ENCODE results near the gene SCGB1C1.

SCGB1C1 gene

DNA sequence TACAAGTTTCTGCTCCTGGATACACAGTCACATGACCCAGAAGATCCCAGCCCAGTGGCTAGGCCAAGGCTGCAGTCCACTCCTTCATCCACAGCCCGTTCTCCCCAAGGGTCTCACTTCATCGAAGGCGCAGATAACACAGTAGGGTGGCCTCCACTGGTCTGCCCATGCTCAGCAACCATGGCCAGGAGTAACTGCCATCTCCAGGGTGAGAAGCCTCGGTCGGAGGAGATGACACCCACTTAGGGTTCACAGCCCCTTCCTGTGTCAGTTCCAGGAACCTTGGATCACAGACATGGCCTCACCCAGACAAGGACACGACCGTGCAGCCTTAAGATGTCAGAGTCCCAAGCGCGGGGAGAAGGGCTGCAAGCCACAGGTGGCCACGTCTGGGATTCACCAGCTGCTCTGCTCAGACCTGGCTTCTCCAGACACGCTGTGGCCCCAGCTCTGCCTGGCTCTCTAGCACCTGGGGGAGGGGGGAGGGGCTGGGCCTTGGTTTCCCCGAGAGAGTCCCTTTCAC lies 11.8 kb downstream of the SCGB1C1 start:
- in situ Hi-C loops (cut with HindIII; ENCODE audit: low sequenced_read_pairs): no loop called here

DNA sequence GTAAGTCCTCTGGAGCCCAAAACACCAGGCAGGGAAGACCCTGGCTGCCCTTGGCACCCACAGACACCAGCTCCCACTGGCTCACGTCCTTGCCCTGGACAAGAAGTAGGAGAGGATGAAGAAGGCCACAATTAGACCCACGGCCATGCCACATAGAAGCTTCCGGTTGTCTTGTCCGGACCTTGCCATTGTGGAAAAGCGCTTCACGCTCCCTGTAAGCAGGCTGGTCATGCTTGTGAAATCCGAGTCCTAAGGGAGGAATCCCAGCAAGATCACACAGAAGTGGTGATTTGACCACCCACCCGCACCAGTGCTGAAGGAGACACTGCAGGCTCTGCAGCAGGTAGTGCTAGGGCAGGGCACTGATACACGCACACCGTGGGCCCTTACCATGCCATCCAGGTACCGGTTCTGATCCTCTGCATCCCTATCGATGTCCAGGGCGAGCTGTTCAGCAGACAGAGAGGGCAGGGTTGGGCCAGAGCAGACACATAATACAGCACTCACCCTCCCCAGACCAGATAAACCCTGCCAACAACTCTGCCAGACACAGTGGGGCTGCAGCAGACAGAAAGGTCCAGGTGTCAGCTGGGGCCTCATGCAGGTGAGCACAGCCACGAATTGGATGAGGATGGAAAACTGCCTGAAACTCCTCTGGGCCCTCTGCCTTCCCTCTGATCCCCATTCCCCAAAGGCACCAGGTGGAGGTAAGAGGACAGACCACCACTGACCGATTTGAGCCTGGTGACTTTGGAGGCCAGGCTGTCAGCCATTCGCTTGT lies 12.5 kb downstream of the SCGB1C1 start:
- in situ Hi-C loops (cut with HindIII; ENCODE audit: low sequenced_read_pairs): no loop called here

DNA sequence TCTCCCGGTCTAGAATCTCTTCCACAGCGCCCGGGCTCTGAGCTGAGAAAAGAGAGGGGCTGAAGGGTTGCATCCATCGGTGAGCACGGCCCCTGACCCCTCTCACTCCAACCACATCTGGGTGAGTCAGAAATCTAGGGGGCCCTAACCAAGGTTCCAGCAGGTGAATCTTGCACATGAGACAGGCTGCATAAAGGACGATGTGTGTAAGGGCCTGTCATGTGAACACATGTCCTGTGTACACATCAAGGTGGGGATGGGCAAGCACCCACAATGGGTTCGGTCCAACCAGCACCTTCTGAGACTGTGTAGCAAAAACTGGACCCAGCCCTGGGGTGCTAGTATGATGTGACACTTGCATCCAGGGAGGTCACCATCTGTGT lies 13.1 kb downstream of the SCGB1C1 start:
- in situ Hi-C loops (cut with HindIII; ENCODE audit: low sequenced_read_pairs): no loop called here

DNA sequence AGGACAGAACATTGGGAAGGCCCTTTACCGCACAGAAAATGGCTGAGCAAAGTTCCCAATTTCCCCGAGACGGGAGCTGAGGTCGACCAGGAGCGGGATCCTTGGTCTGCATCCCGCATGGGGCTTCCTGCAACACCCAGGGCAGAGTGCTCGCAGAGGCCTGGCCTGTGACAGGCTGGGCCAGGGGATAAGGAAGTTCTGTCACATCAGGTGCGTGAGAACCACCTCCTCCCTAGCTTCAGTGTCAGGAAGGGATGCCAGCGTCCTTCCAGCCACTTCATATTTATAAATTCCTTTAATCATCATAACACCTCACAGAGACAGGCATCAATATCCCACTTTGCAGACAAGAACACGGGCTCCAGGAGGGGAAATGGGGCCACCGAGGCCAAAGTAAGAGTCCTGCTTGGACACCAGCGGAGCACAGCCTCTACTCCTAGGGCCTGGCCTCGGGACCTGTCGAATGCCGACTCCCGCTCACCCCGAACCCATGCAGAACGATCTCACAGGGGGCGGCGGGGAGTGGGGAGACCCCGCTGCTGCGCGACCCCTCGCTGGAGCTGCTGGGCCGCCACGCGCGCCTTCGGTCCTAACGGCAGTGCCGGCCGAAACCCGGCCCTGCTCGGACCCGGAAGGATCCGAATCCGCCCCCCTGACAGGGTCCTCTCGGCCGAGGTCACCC lies 13.8 kb downstream of the SCGB1C1 start:
- in situ Hi-C loops (cut with HindIII; ENCODE audit: low sequenced_read_pairs): no loop called here

DNA sequence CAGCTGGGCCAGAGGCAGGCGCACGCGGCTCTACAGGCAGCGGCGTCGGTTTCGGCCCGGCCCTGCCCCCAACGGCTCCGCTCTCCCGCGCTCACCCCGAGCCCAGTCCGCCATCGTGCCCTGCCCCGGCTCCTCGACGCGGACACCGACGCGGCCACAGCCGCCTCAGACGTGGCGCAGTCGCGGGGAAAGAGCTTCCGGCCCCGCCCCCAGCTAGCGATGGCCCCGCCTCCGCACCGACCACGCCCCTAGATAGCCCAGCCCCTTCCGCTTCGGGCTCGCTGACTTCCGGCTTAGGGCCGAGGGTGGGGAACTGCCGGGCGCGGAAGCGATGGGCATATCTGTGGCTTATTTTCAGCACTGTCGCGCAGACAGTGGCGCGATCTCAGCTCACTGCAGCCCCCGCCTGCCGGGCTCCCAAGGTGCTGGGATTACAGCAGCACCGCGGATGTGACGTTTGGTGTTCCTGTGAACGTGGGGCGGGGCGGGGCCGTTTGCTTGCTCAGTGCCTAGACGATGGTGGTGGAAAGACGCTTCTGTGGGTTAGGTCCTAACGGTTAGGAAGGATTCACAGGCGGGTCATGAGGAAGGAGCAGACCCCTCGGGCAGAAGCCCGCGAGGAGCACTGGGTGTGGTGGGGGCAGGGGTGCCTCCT lies 14.5 kb downstream of the SCGB1C1 start, which contains the start of the genes BET1L and RIC8A:
Gene BET1L, minus strand, starts transcription at position 192 of the 655 bp plus-strand sequence. Its CDS starts 78 bp downstream, at position 114.
Gene RIC8A, plus strand, starts transcription at position 501 of the 655 bp plus-strand sequence. CDS start 1,147 bp downstream, outside the sequence.
- in situ Hi-C loops (cut with HindIII; ENCODE audit: low sequenced_read_pairs): no loop called here

DNA sequence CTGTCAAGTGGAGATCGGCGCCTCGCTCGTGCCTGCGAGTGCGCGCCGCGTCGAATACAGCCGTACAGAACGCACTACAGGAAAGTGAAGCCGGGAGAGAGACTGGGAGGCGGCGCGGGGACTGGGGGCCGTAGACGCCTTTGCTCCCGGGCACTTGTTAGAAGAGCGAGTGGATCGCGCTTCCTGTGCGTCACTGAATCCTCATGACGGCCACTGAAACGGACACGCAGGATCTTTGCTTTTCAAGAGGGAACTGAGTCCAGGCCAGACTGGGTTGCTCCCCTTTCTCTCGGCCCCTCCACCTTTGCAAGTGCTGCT lies 14.9 kb downstream of the SCGB1C1 start:
- in situ Hi-C loops (cut with HindIII; ENCODE audit: low sequenced_read_pairs): no loop called here

DNA sequence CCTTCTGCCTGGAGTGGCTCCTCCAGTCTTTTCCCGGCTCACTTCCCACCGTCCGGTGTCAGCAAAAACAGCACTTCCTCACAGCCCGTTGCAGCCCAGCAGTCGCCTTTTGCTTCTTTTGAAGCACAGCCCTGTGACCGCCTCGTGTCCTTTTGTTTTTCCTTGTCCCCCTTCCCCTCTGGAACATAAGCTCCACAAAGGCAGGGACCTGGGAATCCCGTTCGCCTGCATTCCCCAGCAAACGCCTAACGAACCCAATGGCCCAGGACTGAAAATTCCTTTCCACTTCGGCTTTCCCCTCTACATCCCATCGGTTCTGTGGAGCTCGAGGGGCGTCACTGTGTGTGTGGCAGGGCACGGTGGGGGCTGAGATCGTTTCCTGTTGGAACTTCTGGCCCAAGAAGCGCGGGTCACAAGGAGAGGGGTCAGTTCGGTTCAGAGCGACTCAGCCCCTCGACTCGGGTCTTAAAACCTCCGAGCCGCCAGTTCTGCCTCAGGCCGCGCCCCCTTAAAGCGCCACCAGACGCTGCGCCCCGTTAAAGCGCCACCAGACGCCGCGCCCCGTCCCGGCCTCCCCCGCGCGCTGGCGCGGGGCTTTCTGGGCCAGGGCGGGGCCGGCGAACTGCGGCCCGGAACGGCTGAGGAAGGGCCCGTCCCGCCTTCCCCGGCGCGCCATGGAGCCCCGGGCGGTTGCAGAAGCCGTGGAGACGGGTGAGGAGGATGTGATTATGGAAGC lies 15.5 kb downstream of the SCGB1C1 start:
- in situ Hi-C loops (cut with HindIII; ENCODE audit: low sequenced_read_pairs): no loop called here

DNA sequence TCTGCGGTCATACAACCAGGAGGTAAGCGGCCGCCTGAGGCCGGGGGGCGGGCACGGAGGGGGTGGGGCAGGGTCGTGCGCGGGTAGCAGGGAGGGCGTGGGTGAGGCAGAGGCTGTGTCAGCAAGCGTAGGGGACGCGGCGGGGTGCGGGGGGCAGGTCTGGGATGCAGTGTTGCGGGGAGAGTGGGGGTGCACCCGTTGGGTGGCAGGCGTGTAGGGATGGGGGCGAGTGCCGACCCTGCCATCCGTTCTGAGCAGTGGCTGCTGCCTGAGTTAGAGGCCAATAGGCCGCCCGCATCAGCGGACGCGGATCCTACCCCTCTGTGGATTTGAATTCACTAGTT lies 16.0 kb downstream of the SCGB1C1 start:
- in situ Hi-C loops (cut with HindIII; ENCODE audit: low sequenced_read_pairs): no loop called here

DNA sequence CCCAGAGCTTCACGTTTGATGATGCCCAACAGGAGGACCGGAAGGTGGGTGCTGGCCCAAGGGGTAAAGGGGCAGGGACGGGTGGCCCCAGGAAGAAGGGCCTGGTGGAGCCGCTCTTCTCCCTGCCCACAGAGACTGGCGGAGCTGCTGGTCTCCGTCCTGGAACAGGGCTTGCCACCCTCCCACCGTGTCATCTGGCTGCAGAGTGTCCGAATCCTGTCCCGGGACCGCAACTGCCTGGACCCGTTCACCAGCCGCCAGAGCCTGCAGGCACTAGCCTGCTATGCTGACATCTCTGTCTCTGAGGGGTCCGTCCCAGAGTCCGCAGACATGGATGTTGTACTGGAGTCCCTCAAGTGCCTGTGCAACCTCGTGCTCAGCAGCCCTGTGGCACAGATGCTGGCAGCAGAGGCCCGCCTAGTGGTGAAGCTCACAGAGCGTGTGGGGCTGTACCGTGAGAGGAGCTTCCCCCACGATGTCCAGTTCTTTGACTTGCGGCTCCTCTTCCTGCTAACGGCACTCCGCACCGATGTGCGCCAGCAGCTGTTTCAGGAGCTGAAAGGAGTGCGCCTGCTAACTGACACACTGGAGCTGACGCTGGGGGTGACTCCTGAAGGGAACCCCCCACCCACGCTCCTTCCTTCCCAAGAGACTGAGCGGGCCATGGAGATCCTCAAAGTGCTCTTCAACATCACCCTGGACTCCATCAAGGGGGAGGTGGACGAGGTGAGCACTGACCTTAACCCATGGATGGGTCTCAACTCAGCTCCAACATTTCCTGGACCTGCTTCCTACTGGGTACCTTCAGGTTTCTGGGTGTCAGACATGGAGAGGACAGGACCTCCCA lies 16.6 kb downstream of the SCGB1C1 start:
- in situ Hi-C loops (cut with HindIII; ENCODE audit: low sequenced_read_pairs): no loop called here

DNA sequence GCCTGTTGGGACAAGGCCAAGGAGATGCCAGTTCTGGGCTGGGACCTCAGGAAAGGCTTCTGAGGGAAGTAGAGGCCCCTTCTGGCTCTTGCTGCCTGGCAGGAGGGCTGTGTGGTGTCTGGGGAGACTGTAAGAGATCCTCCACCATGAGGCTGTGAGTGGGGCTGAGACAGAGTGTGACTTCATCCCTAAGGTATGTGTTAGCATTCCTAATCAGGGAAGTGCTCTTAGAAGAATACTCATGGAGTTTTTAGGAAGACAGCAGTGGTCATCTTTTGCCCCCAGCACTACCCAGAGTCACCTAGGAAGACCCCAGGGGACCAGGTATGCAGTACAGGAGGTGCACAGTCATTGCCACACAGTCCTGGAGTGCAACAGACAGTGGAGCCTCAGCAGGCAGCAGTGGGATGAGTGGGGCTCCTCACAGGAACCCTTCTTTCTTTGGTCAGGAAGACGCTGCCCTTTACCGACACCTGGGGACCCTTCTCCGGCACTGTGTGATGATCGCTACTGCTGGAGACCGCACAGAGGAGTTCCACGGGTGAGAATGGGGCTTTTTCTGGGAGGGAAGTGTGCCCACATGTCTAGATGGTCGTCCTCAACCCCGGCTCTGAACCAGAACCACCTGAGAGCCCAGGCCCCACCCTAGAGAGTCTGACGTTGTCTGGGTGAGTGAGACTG lies 17.4 kb downstream of the SCGB1C1 start:
- in situ Hi-C loops (cut with HindIII; ENCODE audit: low sequenced_read_pairs): no loop called here

DNA sequence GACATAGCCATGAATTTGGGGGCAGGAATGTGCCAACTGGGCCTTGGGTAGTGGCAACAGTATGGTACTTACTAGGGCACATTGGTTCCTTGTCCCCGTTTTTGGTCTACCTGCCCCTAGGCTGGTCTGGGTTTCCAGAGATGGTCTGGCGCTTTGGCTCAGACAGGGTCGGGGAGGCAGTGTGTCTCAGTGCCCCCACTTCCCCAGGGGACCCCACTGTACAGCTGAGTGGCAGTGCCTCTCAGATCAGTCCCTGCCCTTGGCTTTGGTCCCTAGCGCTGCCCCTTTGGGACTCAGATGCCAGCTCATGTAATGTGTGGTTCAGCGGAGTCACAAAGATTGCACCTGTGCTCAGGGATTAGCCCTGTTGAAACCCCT lies 17.9 kb downstream of the SCGB1C1 start:
- in situ Hi-C loops (cut with HindIII; ENCODE audit: low sequenced_read_pairs): no loop called here

DNA sequence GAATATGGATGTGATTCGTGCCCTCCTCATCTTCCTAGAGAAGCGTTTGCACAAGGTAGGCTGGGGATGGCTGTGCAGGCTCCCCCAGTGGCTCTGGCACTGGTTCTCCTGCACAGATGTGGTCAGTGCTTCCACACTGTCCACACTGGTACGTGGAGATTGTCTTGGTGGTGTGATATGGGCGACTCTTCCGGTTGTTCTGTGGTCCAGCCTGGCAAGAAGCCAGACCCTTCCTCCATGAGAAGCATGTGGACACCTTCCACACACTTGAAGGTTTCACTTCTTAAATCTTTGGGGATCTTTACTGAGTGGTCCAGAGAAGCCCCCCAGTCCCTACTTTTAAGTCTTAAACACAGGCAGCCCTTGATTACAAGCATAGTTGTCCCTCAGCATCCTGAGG lies 18.4 kb downstream of the SCGB1C1 start:
- in situ Hi-C loops (cut with HindIII; ENCODE audit: low sequenced_read_pairs): no loop called here

DNA sequence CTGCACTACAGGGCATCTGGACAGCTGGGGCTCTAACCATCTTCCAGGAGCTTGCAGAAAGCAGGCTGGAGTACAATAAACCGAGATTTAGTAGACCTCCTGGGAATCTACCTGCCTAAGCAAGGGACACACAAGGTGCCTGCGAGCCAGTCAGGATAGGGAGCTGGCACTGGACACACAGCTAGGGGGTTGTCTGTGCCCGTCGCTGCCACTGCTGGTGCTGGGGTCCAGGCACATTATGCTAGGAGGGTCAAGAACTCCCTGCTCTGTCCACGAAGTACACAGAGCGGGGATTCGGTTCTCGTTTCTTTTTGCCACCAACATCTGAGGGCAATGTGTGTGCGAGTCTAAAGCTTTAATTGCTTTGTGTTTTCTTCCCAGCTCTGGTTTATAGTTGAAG lies 18.9 kb downstream of the SCGB1C1 start:
- in situ Hi-C loops (cut with HindIII; ENCODE audit: low sequenced_read_pairs): no loop called here

DNA sequence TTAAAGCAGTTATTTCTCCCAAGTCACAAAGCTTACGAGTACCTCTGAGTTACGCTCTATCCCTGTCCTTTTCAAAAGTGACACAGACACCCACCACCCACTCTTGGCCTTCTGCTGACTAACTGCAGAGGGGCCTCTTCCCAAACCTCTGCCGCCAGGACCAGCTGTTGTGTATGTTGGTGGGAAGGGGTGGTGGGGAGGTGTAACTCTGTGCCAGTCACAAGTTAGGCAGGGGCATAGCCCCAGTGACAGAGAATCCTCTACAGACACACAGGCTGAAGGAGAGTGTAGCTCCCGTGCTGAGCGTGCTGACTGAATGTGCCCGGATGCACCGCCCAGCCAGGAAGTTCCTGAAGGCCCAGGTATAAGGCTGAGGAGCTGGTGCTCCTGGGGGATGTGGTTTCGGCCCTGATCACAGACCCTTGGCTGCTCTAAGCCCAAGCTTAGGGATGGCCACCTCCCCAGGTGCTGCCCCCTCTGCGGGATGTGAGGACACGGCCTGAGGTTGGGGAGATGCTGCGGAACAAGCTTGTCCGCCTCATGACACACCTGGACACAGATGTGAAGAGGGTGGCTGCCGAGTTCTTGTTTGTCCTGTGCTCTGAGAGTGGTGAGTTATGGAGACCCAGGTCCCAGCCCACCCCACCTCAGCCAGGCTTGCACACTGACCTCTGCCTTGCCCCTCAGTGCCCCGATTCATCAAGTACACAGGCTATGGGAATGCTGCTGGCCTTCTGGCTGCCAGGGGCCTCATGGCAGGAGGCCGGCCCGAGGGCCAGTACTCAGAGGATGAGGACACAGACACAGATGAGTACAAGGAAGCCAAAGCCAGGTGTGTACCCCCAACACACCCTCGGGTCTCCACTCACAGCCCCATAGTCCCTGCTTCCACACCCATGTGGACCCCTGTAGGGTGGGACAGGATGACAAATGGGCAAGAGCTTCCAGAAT lies 19.5 kb downstream of the SCGB1C1 start:
- in situ Hi-C loops (cut with HindIII; ENCODE audit: low sequenced_read_pairs): no loop called here

DNA sequence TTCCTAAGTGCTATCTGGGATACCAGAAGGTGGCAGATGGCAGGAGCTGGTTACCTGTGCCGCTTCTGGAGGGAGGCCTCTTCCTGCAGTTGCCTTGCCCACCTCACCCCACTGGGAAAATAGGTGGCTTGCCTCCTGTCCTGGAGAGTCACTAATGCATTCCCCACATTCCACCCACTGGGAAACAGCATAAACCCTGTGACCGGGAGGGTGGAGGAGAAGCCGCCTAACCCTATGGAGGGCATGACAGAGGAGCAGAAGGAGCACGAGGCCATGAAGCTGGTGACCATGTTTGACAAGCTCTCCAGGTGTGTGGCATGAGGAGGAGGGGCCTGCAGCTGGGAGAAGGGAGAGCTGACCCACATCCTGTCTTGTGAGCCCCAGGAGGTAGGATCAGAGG lies 20.2 kb downstream of the SCGB1C1 start:
- in situ Hi-C loops (cut with HindIII; ENCODE audit: low sequenced_read_pairs): no loop called here

DNA sequence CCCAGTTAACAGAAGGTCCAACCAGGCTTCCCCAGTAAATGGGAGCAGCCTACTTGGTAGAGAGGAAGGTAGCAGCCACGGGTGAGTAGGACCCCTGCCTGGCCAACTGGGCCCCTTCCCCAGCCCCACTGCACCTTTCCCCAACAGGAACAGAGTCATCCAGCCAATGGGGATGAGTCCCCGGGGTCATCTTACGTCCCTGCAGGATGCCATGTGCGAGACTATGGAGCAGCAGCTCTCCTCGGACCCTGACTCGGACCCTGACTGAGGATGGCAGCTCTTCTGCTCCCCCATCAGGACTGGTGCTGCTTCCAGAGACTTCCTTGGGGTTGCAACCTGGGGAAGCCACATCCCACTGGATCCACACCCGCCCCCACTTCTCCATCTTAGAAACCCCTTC lies 21.2 kb downstream of the SCGB1C1 start:
- in situ Hi-C loops (cut with HindIII; ENCODE audit: low sequenced_read_pairs): no loop called here

DNA sequence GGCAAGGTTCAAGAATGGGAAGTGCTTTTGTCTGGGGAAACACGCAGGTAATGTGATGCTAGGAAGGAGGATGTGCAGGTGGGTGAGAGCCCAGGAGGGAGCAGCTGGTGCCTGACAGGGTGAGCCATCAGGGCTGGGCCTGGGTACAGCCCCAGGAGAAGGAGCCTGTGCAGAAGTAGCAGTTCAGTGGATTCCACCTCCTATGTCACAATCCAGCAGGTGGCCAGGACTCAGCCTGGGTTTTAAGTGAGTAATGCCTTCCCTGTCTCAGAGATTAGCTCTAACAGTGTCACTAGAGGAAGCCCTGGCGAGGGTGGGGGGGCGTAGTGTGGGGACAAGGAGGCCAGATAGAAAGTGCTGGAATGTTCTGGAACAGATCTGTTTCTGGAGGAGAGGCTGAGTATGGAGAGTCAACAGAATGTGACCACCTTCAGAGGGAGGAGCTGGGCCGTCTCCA lies 22.7 kb downstream of the SCGB1C1 start:
- in situ Hi-C loops (cut with HindIII; ENCODE audit: low sequenced_read_pairs): no loop called here

Measured in DLD1 (cell line).